ENCODE measurements around the gene FILIP1. TPM values are rescaled to one million over a fixed set of nuclear protein-coding genes. Genes with fewer than 3 reads are reported as not detected.

FILIP1 gene
- total and polyA plus RNA-seq, 10 of the 15 experiments (the other 5 are each of a cell fraction or from before 2014, with no cell fraction given), result 0.23 to 2.0 (median 0.44) TPM

DNA sequence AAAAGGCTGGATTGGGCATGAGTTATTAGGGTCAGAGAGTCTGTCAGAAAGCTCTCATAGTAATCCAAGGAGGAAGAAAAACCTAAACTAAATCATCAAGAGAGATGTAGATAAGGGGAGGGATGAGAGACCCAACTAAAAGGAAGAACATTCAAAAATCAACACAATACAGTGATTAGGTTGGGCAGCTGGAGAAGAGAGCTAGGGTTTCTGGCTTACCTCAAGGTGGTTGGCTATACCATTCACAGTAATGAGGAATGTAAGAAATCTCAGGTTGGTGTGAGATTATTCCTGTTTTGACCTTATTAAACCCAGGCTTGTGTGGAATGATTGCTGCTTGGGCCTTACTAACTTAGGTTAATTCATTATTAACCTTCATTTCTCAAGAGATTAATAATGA is 243.8 kb downstream of the FILIP1 start:
- no peak for DNase-seq (ENCODE audit: low read depth, low spot score)
- in situ Hi-C loops (cut with MboI) (loop anchor here (25.0 kb wide), 1 partner anchor 1813 kb away; no protein-coding TSS in a partner anchor), intact Hi-C loops (cut with micrococcal nuclease; ENCODE audit: unreplicated experiment) (no loop called here)
- H3K27me3 ChIP-seq (replicated peaks in 1 of 2; ENCODE audit: control insufficient read depth in 2 of 2, insufficient read depth in 2 of 2, low read length in 1 of 2), result no peaks in the 10 kb centered on the region
- CTCF ChIA-PET, result interaction anchor here (1.2 kb wide), 1 partner anchor 16 kb away, joined by 3 read pairs; no protein-coding TSS in a partner anchor
- RAD21 ChIA-PET (ENCODE audit: unreplicated experiment), result interaction anchor here (0.9 kb wide), 1 partner anchor 18 kb away, joined by 5 read pairs; no protein-coding TSS in a partner anchor
- H4K20me1 ChIP-seq (ENCODE audit: control insufficient read depth, insufficient read depth), result no peaks in the 10 kb centered on the region
- FAIRE-seq, result no peak
- no peak overlapping the region for H3K4me3 ChIP-seq
- no peak overlapping the region for H2AFZ ChIP-seq (ENCODE audit: control insufficient read depth, low read depth, low read length)
- no peak for ATAC-seq
- POLR2A ChIA-PET, result no interaction called here
- no peaks in the 10 kb centered on the region for H3K9me3 ChIP-seq (replicated peaks; ENCODE audit: control insufficient read depth, insufficient read depth, low read length)
- TF ChIP-seq, protein P1, sequence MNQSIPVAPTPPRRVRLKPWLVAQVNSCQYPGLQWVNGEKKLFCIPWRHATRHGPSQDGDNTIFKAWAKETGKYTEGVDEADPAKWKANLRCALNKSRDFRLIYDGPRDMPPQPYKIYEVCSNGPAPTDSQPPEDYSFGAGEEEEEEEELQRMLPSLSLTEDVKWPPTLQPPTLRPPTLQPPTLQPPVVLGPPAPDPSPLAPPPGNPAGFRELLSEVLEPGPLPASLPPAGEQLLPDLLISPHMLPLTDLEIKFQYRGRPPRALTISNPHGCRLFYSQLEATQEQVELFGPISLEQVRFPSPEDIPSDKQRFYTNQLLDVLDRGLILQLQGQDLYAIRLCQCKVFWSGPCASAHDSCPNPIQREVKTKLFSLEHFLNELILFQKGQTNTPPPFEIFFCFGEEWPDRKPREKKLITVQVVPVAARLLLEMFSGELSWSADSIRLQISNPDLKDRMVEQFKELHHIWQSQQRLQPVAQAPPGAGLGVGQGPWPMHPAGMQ (IDR thresholded peaks at IDR 0.05; ENCODE audit: borderline replicate concordance), result no peak
- no peak for TF ChIP-seq POLR2A (IDR thresholded peaks at IDR 0.05; ENCODE audit: low read depth, low read length)
- no peak for TF ChIP-seq CHD2 (IDR thresholded peaks at IDR 0.05; ENCODE audit: borderline replicate concordance, low read depth, low read length)
- no peak for TF ChIP-seq TARDBP (IDR thresholded peaks at IDR 0.05; ENCODE audit: borderline replicate concordance)
- TF ChIP-seq, protein P2, sequence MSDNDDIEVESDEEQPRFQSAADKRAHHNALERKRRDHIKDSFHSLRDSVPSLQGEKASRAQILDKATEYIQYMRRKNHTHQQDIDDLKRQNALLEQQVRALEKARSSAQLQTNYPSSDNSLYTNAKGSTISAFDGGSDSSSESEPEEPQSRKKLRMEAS (IDR thresholded peaks at IDR 0.05; ENCODE audit: low read depth, low read length), result no peak
- TF ChIP-seq MYB (IDR thresholded peaks at IDR 0.05; ENCODE audit: borderline replicate concordance, low read depth, low read length), result no peak
- TF ChIP-seq RELA (IDR thresholded peaks at IDR 0.05; ENCODE audit: borderline replicate concordance, partially characterized antibody), result no peak
- TF ChIP-seq, protein P3, sequence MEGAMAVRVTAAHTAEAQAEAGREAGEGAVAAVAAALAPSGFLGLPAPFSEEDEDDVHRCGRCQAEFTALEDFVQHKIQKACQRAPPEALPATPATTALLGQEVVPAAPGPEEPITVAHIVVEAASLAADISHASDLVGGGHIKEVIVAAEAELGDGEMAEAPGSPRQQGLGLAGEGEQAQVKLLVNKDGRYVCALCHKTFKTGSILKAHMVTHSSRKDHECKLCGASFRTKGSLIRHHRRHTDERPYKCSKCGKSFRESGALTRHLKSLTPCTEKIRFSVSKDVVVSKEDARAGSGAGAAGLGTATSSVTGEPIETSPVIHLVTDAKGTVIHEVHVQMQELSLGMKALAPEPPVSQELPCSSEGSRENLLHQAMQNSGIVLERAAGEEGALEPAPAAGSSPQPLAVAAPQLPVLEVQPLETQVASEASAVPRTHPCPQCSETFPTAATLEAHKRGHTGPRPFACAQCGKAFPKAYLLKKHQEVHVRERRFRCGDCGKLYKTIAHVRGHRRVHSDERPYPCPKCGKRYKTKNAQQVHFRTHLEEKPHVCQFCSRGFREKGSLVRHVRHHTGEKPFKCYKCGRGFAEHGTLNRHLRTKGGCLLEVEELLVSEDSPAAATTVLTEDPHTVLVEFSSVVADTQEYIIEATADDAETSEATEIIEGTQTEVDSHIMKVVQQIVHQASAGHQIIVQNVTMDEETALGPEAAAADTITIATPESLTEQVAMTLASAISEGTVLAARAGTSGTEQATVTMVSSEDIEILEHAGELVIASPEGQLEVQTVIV (IDR thresholded peaks at IDR 0.05; ENCODE audit: borderline replicate concordance, partially characterized antibody), result no peak
- TF ChIP-seq CHD4 (IDR thresholded peaks at IDR 0.05), result no peak
- TF ChIP-seq, protein P4, sequence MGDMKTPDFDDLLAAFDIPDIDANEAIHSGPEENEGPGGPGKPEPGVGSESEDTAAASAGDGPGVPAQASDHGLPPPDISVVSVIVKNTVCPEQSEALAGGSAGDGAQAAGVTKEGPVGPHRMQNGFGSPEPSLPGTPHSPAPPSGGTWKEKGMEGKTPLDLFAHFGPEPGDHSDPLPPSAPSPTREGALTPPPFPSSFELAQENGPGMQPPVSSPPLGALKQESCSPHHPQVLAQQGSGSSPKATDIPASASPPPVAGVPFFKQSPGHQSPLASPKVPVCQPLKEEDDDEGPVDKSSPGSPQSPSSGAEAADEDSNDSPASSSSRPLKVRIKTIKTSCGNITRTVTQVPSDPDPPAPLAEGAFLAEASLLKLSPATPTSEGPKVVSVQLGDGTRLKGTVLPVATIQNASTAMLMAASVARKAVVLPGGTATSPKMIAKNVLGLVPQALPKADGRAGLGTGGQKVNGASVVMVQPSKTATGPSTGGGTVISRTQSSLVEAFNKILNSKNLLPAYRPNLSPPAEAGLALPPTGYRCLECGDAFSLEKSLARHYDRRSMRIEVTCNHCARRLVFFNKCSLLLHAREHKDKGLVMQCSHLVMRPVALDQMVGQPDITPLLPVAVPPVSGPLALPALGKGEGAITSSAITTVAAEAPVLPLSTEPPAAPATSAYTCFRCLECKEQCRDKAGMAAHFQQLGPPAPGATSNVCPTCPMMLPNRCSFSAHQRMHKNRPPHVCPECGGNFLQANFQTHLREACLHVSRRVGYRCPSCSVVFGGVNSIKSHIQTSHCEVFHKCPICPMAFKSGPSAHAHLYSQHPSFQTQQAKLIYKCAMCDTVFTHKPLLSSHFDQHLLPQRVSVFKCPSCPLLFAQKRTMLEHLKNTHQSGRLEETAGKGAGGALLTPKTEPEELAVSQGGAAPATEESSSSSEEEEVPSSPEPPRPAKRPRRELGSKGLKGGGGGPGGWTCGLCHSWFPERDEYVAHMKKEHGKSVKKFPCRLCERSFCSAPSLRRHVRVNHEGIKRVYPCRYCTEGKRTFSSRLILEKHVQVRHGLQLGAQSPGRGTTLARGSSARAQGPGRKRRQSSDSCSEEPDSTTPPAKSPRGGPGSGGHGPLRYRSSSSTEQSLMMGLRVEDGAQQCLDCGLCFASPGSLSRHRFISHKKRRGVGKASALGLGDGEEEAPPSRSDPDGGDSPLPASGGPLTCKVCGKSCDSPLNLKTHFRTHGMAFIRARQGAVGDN (IDR thresholded peaks at IDR 0.05), result no peak
- TF ChIP-seq EED (IDR thresholded peaks at IDR 0.05; ENCODE audit: low read depth), result no peak
- no peak for TF ChIP-seq POLR2AphosphoS2 (IDR thresholded peaks at IDR 0.05; ENCODE audit: low read depth, low read length)
- TF ChIP-seq NFXL1 (IDR thresholded peaks at IDR 0.05; ENCODE audit: borderline replicate concordance), result no peak
- no peak for TF ChIP-seq TCF7 (IDR thresholded peaks at IDR 0.05; ENCODE audit: borderline replicate concordance)
- no peak for TF ChIP-seq MEF2B (IDR thresholded peaks at IDR 0.05; ENCODE audit: partially characterized antibody, poor library complexity, severe bottlenecking)
- TF ChIP-seq SMARCA5 (IDR thresholded peaks at IDR 0.05), result no peak
- no peak for TF ChIP-seq CBFB (IDR thresholded peaks at IDR 0.05; ENCODE audit: low read depth)
- no peak for TF ChIP-seq TBL1XR1 (IDR thresholded peaks at IDR 0.05; ENCODE audit: low read depth, low read length)
- BruUV-seq (replicated peaks), result no TSS peak
- H3K79me2 ChIP-seq (ENCODE audit: control insufficient read depth, insufficient read depth, low read length), result no peaks in the 10 kb centered on the region
- no peak overlapping the region for H3K4me2 ChIP-seq (ENCODE audit: control insufficient read depth, insufficient read depth)
- peaks cover 2 to 3% of the 10 kb centered on the region in 2 experiments; a peak in 2 of 4 replicates for H3K36me3 ChIP-seq (ENCODE audit: control insufficient read depth in 2 of 2, insufficient read depth in 2 of 2, low read length in 1 of 2)
- no peak overlapping the region for H3K9ac ChIP-seq (ENCODE audit: control insufficient read depth, insufficient read depth, low read length)
- no peak overlapping the region for H3K27ac ChIP-seq (ENCODE audit: control insufficient read depth, insufficient read depth)
- SMC1A ChIA-PET (ENCODE audit: uncharacterized antibody, unreplicated experiment), result no interaction called here
- no peaks in the 10 kb centered on the region for H3K4me1 ChIP-seq (ENCODE audit: control insufficient read depth, insufficient read depth, low read length)

Data from GM12878 (cell line).